IPS DF 4.7 (cell line): ENCODE results near the gene SSBP3.

Experiments used
- DNase-seq: peaks from one replicate; pipeline ENCODE4 v3.0.0-alpha.2; 2013; ENCODE audit warnings: low spot score; ENCODE audit errors: extremely low read depth

SSBP3 gene

DNA sequence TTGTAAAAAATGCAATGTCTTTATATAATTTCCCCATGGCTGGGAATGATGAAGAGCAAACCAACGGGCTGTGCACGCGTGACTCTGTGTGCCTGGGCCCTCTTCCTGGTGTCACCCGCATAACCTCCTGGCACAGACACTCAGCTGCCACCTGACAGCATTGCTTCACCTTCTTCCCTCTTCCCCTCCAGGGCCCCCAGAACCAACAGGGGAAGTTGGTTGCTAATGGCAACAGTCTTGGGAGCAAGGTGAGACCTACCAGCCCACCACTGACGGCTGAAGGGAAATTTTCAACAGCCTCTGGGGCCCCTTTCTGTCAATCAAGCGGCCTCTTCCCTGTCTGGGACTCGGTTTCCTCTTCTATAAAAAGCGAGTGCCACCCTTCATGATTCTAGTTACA is 33.2 kb downstream of the SSBP3 start:
- DNase-seq, result no peak

DNA sequence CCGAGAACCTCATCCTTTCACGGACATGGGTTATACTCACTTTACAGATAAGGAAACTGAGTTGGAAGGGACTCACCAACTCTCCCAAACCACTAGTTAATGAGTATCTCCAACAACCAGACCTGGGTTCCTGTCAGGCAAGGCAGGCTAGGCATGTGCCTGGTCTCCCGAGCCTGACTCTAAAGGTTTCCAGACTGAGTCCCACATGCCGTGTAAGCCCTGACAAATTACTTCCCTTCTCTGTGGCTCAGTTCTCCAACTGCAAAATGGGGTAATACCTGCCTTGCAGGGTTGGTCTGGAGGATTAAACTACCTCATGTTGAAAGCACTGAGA is 34.3 kb downstream of the SSBP3 start:
- DNase-seq, result no peak

GRCh38 chr1:54371038-54371941 is 34.9 kb downstream of the SSBP3 start:
- DNase-seq, result no peak

DNA sequence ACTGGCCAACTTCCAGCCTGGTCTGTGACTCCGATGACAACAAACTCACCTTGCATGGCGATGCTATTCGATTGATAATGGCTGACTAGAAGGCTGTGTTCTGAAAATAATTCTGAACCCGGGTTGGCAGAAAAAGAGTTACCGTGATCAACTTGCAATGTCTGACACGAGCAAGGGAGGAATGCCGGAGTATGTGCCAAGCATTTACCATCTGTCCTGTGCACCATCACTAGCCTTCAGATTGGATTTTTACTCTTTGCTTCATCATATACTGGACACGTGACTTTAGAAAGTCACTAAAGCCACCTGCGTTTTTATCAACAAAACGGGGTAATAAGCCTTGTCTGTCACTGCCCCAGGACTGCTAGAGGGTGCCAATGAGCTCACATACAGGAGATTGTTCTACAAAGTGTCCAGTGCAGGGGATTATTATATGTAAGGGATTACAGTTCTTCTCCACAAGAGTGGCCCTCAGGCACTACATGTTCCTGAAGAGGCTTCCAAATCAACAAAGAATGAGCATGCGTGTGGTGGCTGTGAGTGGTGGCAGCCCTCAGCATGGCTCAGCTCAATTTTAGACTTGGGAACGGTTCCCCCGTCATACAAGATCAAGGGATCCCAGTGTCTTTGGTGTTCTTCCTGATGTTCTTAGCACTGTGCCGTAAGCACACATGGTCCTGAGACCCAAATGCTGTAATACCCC is 35.8 kb downstream of the SSBP3 start:
- no peak for DNase-seq

DNA sequence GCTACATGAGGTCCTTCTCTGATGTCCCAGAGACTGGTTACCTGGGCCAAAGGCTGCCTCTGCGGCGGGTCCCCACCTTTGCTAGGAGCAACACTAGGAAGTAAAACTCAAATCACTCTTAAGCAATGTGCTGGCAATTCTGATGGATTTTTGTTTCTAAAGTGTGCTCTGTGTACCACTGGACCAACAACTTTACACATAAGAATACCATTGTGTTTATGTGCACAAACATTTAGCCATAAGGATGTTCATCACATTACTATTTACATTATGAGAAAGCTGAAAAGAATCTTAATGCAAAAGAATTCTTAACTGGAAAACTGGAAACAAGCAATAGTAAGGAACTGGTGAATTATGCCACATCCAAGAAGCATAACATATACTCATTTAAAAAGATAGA is 38.6 kb downstream of the SSBP3 start:
- no peak for DNase-seq

DNA sequence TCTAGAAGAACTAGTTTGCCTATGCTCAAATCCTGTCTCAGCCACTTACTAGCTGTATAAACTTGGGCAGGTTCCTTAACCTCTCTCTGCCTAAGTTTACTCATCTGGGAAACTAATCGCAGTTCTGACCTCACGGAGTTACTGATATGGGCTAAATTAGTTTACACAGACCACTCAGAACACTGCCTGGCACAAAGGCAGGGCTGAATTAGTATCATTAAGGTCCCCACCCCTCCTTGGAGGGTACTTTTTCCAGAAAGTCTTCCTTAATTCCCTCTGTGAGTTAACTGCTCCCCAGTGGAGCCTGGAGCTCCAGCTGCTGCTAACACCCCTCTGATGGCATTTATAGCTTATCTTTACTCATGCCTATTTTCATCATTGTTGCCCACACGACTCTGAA is 40.3 kb downstream of the SSBP3 start:
- no peak for DNase-seq

DNA sequence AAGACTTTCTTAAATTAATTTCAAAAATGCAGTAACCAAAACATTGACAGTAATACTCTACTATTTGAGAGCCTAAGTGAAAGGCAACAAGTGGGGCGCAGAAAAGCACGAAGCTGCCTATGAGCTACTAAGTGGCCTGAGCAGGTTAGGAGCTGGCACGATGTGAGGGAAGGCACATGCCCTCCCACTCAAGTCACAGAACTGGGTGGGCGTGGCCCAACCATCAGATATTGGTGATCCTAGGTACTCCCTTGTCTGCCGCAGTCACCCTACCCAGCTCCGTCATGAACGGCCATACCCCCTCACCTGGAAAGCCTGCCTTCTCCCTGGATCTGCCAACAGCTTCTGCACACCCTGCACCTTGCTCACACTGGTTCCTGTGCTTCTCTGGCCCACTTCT is 40.8 kb downstream of the SSBP3 start:
- no peak for DNase-seq

DNA sequence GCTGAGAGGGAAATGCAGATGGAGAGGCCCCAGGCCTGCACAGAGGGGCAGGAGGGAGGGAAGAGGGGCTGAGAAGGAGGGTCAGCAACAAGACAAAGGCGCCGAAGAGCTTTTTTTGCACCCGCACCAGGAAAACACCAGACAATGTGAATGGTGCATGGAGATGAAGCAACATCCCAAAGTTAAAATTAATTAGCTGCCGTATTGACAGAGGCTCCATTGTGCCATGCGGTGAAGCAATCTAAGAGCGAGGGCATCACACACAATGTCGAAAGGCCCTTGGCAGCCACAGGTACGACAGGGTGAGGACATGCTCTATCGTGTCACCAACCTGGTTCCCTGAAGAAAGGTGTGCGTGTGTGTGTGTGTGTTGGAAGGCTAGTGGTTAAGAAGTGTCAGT is 41.2 kb downstream of the SSBP3 start:
- no peak for DNase-seq

DNA sequence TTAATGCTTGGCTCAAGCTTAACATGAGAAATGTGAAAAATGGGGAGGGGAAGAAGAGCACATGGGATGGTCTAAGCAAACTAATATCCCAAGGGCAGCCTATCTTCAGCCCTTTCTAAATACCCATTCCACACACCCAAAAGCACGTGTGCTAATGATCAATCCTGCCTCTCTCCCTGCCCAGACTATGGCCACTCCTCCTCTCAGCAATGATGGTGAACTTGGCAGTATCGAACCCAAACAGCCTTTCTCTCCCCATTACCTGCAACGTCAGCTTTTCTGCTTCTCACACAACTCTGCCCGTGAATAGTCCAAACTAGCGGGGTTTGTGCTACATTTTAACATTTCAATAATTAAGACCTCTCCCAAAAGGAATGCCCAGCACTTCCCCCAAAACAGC is 41.6 kb downstream of the SSBP3 start:
- DNase-seq, result no peak

DNA sequence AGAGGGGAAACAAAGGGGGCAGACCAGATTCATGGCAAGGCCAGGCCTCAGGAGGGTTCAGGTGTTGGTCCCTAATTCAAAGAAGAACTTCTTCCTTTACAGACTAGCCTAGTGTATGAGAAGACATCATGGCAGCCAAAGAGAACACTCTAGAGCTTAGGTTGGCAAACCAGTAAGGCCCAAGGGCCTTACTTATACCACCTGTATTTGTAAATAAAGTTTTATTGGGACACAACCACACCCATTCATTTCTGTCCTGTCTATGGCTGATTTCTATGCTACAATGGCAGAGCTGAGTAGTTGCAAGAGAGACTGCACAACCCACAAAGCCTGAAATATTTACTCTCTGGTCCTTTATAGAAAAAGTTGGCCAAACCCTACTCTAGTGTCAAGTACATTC is 42.3 kb downstream of the SSBP3 start:
- no peak for DNase-seq

GRCh38 chr1:54362881-54363340 is 43.3 kb downstream of the SSBP3 start:
- no peak for DNase-seq

GRCh38 chr1:54361342-54361741 is 44.9 kb downstream of the SSBP3 start:
- no peak for DNase-seq

GRCh38 chr1:54360165-54361005 is 45.8 kb downstream of the SSBP3 start:
- DNase-seq, result no peak

DNA sequence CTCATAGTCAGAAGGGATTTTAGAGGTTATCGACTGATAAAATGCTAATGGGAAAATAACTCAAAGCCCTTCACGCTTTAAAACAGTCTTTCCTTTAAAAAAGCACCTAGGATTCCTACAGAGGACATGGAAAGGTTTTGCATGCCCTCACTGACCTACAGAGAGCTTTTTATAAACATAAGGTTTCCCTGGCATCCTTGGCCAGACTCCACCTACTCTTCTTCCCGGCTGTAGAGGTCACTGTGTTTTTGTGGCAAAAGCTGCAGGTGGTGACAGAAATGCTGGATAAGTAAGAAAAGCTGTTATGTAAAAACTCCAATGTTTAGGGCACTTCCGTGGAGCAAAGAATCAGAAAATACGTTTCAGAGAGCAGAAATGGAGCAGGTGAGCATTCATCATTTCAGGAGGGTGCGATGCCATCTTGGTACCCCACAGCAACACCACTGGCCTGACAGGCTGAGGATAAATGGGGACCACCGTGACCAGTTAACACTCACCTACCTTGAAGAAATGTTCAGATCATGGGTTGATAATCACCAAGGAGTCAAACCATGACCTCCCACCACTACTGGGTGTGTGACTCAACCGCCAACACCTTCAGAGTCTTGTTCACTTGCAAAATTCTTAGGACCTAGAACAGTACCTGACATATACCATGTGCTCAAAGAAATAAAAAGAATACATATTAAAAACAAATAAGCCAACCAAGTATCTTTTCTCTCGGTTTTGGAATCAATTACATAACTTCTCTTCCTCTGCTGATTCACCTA is 46.6 kb downstream of the SSBP3 start:
- no peak for DNase-seq

- DNase-seq, result no peak
Observed at GRCh38 chr1:54358503-54359168, 47.6 kb downstream of the SSBP3 start.

DNA sequence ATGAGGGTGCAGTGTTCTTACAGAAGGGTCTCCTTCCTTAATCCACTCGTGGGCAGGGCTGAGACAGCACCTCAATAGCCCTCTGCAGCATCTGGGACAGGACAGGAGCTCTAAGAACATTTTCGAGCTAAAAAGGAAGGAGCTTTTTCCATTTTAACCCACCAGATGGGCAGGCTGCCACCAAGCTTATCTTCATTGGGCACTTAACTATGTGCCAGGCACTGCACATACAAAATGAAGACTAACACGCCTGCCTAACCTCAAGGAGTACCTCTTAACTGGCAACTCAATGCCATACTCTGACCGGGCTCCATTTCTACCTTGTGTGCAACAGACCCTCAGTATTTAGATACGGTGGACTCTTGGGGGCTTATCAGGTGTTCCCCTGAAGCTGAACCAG is 48.2 kb downstream of the SSBP3 start:
- no peak for DNase-seq

GRCh38 chr1:54356680-54357147 is 49.5 kb downstream of the SSBP3 start:
- no peak for DNase-seq

GRCh38 chr1:54355931-54356679 is 50.1 kb downstream of the SSBP3 start:
- DNase-seq, result no peak

GRCh38 chr1:54354899-54355298 is 51.3 kb downstream of the SSBP3 start:
- DNase-seq, result no peak

GRCh38 chr1:54353959-54354358 is 52.2 kb downstream of the SSBP3 start:
- no peak for DNase-seq
